Uterus (tissue), 2 donors: Measurements from ENCODE around the gene CARD16.

Source experiments
- CTCF ChIP-seq, 4 experiments: fragments of 200-600 bp in 2 of 4; fragments of 450-650 bp in 2 of 4; sonication (generic) in 2 of 4; IDR thresholded peaks; one replicate each; pipeline ENCODE4 v1.5.1; 2016 to 2019; ENCODE audit warnings: antibody characterized with exemption in 4 of 4, mild to moderate bottlenecking in 2 of 4, moderate library complexity in 1 of 4
- POLR2A ChIP-seq, 2 donors: fragments of 450-650 bp; IDR thresholded peaks; one replicate each; pipeline ENCODE4 v1.6.1; 2016; ENCODE audit warnings: antibody characterized with exemption in 2 of 2, mild to moderate bottlenecking in 1 of 2, moderate library complexity in 1 of 2

- no peak for TF ChIP-seq CTCF (IDR thresholded peaks at IDR 0.05)
- TF ChIP-seq POLR2A (IDR thresholded peaks at IDR 0.05): no peak
These were observed 41.1 kb downstream of the CARD16 start for GRCh38 chr11:105004021-105004420.
